Measurements from ENCODE around the gene PRAMEF1. TPM values are rescaled to one million over a fixed set of nuclear protein-coding genes. Genes with fewer than 3 reads are reported as not detected.

Gene PRAMEF1
- total RNA-seq, 4 donors from 2014 or later = not detected

GRCh38 chr1:12774801-12775345, 16.3 kb upstream of the PRAMEF1 start:
- Histone ChIP-seq H3K4me1 (no peaks in the 10 kb centered on the region), H3K36me3 (no peaks in the 10 kb centered on the region), H3K27ac (no peak overlapping the region), H3K27me3 (peaks cover 0 to 45% (median 0%) of the 10 kb centered on the region in 4 donors), H3K9me3 (no peaks in the 10 kb centered on the region), H3K4me3 (no peak overlapping the region)
- no peak for TF ChIP-seq CTCF (IDR thresholded peaks at IDR 0.05)
- TF ChIP-seq POLR2A (IDR thresholded peaks at IDR 0.05) = no peak
- intact Hi-C loops (cut with DNase I) = no loop called here
- no peak for DNase-seq
- WGBS, 2 donors = 80 to 90% methylated on average over 1 to 2 of the region's 5 CpGs

GRCh38 chr1:12775443-12775842, 15.8 kb upstream of the PRAMEF1 start:
- no peak overlapping the region for H3K27ac ChIP-seq
- no peaks in the 10 kb centered on the region for H3K36me3 ChIP-seq
- no peaks in the 10 kb centered on the region for H3K4me1 ChIP-seq
- TF ChIP-seq POLR2A (IDR thresholded peaks at IDR 0.05) (no peak), CTCF (IDR thresholded peaks at IDR 0.05) (no peak)
- no peak for DNase-seq
- intact Hi-C loops (cut with DNase I) = no loop called here
- no peaks in the 10 kb centered on the region for H3K9me3 ChIP-seq
- peaks cover 0 to 39% (median 0%) of the 10 kb centered on the region in 4 donors for H3K27me3 ChIP-seq
- 69 to 85% methylated on average over 6 to 7 of the region's 8 CpGs for WGBS, 2 donors
- H3K4me3 ChIP-seq = no peak overlapping the region

GRCh38 chr1:12776801-12777557, 14.2 kb upstream of the PRAMEF1 start:
- no peak overlapping the region for H3K4me3 ChIP-seq
- no peak for DNase-seq
- intact Hi-C loops (cut with DNase I) = no loop called here
- H3K9me3 ChIP-seq = no peaks in the 10 kb centered on the region
- no peak overlapping the region for H3K27ac ChIP-seq
- 85% methylated on average over 8 to 9 of the region's 15 CpGs for WGBS, 2 donors
- H3K36me3 ChIP-seq = no peaks in the 10 kb centered on the region
- H3K4me1 ChIP-seq = no peaks in the 10 kb centered on the region
- no peak for TF ChIP-seq CTCF (IDR thresholded peaks at IDR 0.05)
- TF ChIP-seq POLR2A (IDR thresholded peaks at IDR 0.05) = no peak
- H3K27me3 ChIP-seq = peaks cover 0 to 27% (median 0%) of the 10 kb centered on the region in 4 donors

- Histone ChIP-seq H3K36me3 (no peaks in the 10 kb centered on the region), H3K9me3 (no peaks in the 10 kb centered on the region), H3K4me3 (no peak overlapping the region), H3K27me3 (peaks cover 0 to 27% (median 0%) of the 10 kb centered on the region in 4 donors), H3K27ac (no peak overlapping the region), H3K4me1 (no peaks in the 10 kb centered on the region)
- intact Hi-C loops (cut with DNase I) = no loop called here
- WGBS, 2 donors = 55 to 86% methylated on average over 3 to 4 of the region's 4 CpGs
- TF ChIP-seq CTCF (IDR thresholded peaks at IDR 0.05) (no peak), POLR2A (IDR thresholded peaks at IDR 0.05) (no peak)
- DNase-seq = no peak
Measured at GRCh38 chr1:12778061-12778460, 13.1 kb upstream of the PRAMEF1 start.

GRCh38 chr1:12778907-12779306, 12.3 kb upstream of the PRAMEF1 start:
- H3K4me3 ChIP-seq = no peak overlapping the region
- TF ChIP-seq CTCF (IDR thresholded peaks at IDR 0.05) (no peak), POLR2A (IDR thresholded peaks at IDR 0.05) (no peak)
- no peak overlapping the region for H3K27ac ChIP-seq
- H3K27me3 ChIP-seq = peaks cover 0 to 27% (median 0%) of the 10 kb centered on the region in 4 donors
- intact Hi-C loops (cut with DNase I) = no loop called here
- WGBS, 2 donors = 64 to 81% methylated on average over 6 of the region's 6 CpGs
- H3K4me1 ChIP-seq = no peaks in the 10 kb centered on the region
- peaks cover 0 to 2% (median 0%) of the 10 kb centered on the region in 3 donors for H3K9me3 ChIP-seq
- DNase-seq = no peak
- no peaks in the 10 kb centered on the region for H3K36me3 ChIP-seq

Data from esophagus squamous epithelium (tissue), 5 donors.